Stomach (tissue), 9 donors: ENCODE results near the gene RPS13. TPM values are rescaled to one million over a fixed set of nuclear protein-coding genes. Genes with fewer than 3 reads are reported as not detected.
"Not testable (repeated sequence)": the region's sequence is repeated elsewhere in the genome, so short reads cannot be mapped to it uniquely, and the experiment has no call there.

ENCODE experiments used
- DNase-seq, 2 donors: peaks; one replicate each; pipeline versions ENCODE4 v3.0.0 to v3.0.0-alpha.2; 2013 to 2019
- H3K27ac ChIP-seq, 5 donors: fragments of 200-600 bp in 4 of 5; sonication (generic) in 4 of 5; one replicate each; pipeline ENCODE4 v1.5.1; 2013 to 2019; ENCODE audit warnings: mild to moderate bottlenecking in 1 of 5, moderate library complexity in 1 of 5
- H3K27me3 ChIP-seq, 3 donors: fragments of 200-600 bp; sonication (generic); one replicate each; pipeline ENCODE4 v1.5.1; 2017 to 2019; ENCODE audit warnings: mixed run types in 1 of 3
- H3K36me3 ChIP-seq, 4 donors: fragments of 200-600 bp; sonication (generic); 1 replicate in 3 of 4; 2 replicates in 1 of 4; pipeline ENCODE4 v1.5.1; 2016 to 2019
- H3K4me1 ChIP-seq, 4 donors: fragments of 200-600 bp; sonication (generic); one replicate each; pipeline ENCODE4 v1.5.1; 2016 to 2019
- H3K4me3 ChIP-seq, 4 donors: fragments of 200-600 bp; sonication (generic) in 3 of 4; one replicate each; pipeline ENCODE4 v1.5.1; 2016 to 2019; ENCODE audit warnings: mild to moderate bottlenecking in 1 of 4
- H3K9me3 ChIP-seq, 4 donors: fragments of 200-600 bp; sonication (generic); one replicate each; pipeline ENCODE4 v1.5.1; 2016 to 2019
- EP300 ChIP-seq: sonication (generic); formaldehyde crosslinking; IDR thresholded peaks from one replicate; pipeline ENCODE4 v1.6.1; 2017; ENCODE audit warnings: antibody characterized with exemption
- POLR2A ChIP-seq, 4 donors: fragments of 450-650 bp; IDR thresholded peaks; one replicate each; pipeline ENCODE4 v1.6.1; 2016; ENCODE audit warnings: antibody characterized with exemption in 4 of 4, control low read depth in 2 of 4, mild to moderate bottlenecking in 1 of 4, moderate library complexity in 1 of 4
- POLR2AphosphoS5 ChIP-seq, 3 donors: sonication (generic); formaldehyde crosslinking; IDR thresholded peaks; one replicate each; pipeline ENCODE4 v1.6.1; 2016; ENCODE audit warnings: antibody characterized with exemption in 3 of 3
- WGBS, 5 donors: extraction: QIAGEN DNeasy Blood & Tissue Kit in 3 of 5; methylation state at CpG; one replicate each; pipeline versions ENCODE4 v1.1.5 to v1.1.7; 2013 to 2018; 5-methylcytosine and 5-hydroxymethylcytosine counted together
- intact Hi-C: fragments of 100-400 bp; cut with DNase I; formaldehyde crosslinking; loops from one replicate; pipeline ENCODE4 v1.15.1; 2023; ENCODE audit warnings: low total_unique reads
- polyA plus RNA-seq, 3 donors: library from polyadenylated mRNA; stranded (reverse); fragments of 200-250 nt; gene quantifications; one replicate each; pipeline ENCODE4 v1.2.3, GENCODE V29; 2013
- total RNA-seq, 5 donors: library from RNA; depleted of rRNA; stranded (reverse); fragments of >200 nt; gene quantifications; one replicate each; pipeline versions ENCODE4 v1.1.0 to v1.2.3, GENCODE V29; 2014 to 2016
- TF ChIP-seq, protein P1 (sequence below), 7 experiments: fragments of 450-650 bp in 4 of 7; fragments of 200-600 bp in 3 of 7; sonication (generic) in 3 of 7; IDR thresholded peaks; one replicate each; pipeline ENCODE4 v1.5.1; 2016 to 2019; ENCODE audit warnings: antibody characterized with exemption in 7 of 7, control low read depth in 2 of 7, mild to moderate bottlenecking in 1 of 7
- donor health status: healthy with polysubstance abuse.
- donor health status: Bipolar disorder and iron deficiency.
- donor health status: healthy.

RPS13 gene
- total and polyA plus RNA-seq, 8 donors: 282 to 3,236 (median 2,060) TPM

- H3K4me1 ChIP-seq: no peaks in the 10 kb centered on the region
- H3K27ac ChIP-seq: peak overlapping the region in 1 of 5 donors; percentile 15
- peaks cover 38 to 98% (median 97%) of the 10 kb centered on the region in 4 donors for H3K36me3 ChIP-seq
- WGBS, 5 donors: 93 to 99% (median 95%) methylated on average over 6 of the region's 6 CpGs
- DNase-seq: no peak
- intact Hi-C loops: no loop called here
- no peaks in the 10 kb centered on the region for H3K27me3 ChIP-seq
- no peak overlapping the region for H3K4me3 ChIP-seq
- no peaks in the 10 kb centered on the region for H3K9me3 ChIP-seq
- TF ChIP-seq, protein P1, sequence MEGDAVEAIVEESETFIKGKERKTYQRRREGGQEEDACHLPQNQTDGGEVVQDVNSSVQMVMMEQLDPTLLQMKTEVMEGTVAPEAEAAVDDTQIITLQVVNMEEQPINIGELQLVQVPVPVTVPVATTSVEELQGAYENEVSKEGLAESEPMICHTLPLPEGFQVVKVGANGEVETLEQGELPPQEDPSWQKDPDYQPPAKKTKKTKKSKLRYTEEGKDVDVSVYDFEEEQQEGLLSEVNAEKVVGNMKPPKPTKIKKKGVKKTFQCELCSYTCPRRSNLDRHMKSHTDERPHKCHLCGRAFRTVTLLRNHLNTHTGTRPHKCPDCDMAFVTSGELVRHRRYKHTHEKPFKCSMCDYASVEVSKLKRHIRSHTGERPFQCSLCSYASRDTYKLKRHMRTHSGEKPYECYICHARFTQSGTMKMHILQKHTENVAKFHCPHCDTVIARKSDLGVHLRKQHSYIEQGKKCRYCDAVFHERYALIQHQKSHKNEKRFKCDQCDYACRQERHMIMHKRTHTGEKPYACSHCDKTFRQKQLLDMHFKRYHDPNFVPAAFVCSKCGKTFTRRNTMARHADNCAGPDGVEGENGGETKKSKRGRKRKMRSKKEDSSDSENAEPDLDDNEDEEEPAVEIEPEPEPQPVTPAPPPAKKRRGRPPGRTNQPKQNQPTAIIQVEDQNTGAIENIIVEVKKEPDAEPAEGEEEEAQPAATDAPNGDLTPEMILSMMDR (IDR thresholded peaks at IDR 0.05): no peak
- TF ChIP-seq POLR2AphosphoS5 (IDR thresholded peaks at IDR 0.05): no peak
- TF ChIP-seq EP300: no peak
- TF ChIP-seq POLR2A (IDR thresholded peaks at IDR 0.05): no peak
Observed at GRCh38 chr11:17098658-17099057, 21.2 kb upstream of the RPS13 start.

GRCh38 chr11:17098038-17098437, 20.6 kb upstream of the RPS13 start:
- Histone ChIP-seq H3K36me3 (peaks cover 38 to 98% (median 97%) of the 10 kb centered on the region in 4 donors), H3K9me3 (no peaks in the 10 kb centered on the region), H3K4me1 (no peaks in the 10 kb centered on the region), H3K27me3 (no peaks in the 10 kb centered on the region), H3K4me3 (no peak overlapping the region), H3K27ac (peak overlapping the region in 1 of 5 donors; percentile 15)
- 79 to 93% (median 88%) methylated on average over 1 of the region's 1 CpG for WGBS, 5 donors
- DNase-seq: no peak
- intact Hi-C loops: no loop called here
- TF ChIP-seq, protein P1 (IDR thresholded peaks at IDR 0.05): no peak
- TF ChIP-seq EP300 (no peak), POLR2AphosphoS5 (IDR thresholded peaks at IDR 0.05) (no peak), POLR2A (IDR thresholded peaks at IDR 0.05) (no peak)

DNA sequence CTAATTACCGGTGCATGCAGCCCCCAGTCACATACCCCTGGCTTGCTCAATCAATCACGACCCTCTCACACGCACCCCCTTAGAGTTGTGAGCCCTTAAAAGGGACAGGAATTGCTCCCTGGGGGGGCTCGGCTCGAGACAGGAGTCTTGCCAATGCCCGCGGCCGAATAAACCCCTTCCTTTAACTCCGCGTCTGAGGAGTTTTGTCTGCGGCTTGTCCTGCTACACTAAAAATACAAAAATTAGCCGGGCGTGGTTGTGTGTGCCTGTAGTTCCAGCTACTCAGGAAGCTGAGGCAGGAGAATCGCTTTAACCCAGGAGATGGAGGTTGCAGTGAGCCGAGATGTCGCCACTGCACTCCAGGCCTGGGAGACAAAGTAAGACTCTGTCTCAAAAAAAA, 8.5 kb upstream of the RPS13 start:
- WGBS, 5 donors: 57 to 67% (median 60%) methylated on average over 13 to 16 of the region's 16 CpGs
- H3K27ac ChIP-seq, H3K27me3 ChIP-seq, DNase-seq, H3K4me1 ChIP-seq, H3K4me3 ChIP-seq, intact Hi-C loops, H3K9me3 ChIP-seq: not testable (repeated sequence)
- H3K36me3 ChIP-seq: peaks cover 23 to 39% (median 35%) of the 10 kb centered on the region in 4 donors

DNA sequence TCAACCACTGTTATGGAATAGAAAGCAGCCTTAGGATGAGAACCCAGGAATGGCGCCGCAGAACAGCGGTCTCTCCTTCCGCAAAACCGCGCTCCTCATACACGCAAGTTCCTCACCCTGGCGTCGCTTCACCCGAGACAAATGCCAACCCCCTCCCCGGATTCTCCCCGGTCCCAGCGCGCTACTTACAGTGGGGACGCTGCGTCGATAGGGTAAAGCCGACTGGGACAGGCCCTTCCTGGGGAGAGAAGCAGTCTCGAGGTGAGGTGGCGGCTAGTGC, 287 bp downstream of the RPS13 start:
- TF ChIP-seq POLR2A (IDR thresholded peaks at IDR 0.05): no peak
- TF ChIP-seq, protein P1 (IDR thresholded peaks at IDR 0.05): no peak
- Histone ChIP-seq H3K4me3 (peak overlapping the region; percentile 86 to 98 (median 92)), H3K4me1 (peaks cover 26 to 45% (median 37%) of the 10 kb centered on the region in 4 donors), H3K36me3 (peaks cover 21 to 45% (median 43%) of the 10 kb centered on the region in 4 donors), H3K9me3 (no peaks in the 10 kb centered on the region), H3K27me3 (no peaks in the 10 kb centered on the region), H3K27ac (peak overlapping the region; percentile 83 to 97 (median 95))
- DNase-seq: no peak
- intact Hi-C loops: no loop called here
- WGBS, 5 donors: 0 to 1% (median 0%) methylated on average over 18 to 20 of the region's 20 CpGs

DNA sequence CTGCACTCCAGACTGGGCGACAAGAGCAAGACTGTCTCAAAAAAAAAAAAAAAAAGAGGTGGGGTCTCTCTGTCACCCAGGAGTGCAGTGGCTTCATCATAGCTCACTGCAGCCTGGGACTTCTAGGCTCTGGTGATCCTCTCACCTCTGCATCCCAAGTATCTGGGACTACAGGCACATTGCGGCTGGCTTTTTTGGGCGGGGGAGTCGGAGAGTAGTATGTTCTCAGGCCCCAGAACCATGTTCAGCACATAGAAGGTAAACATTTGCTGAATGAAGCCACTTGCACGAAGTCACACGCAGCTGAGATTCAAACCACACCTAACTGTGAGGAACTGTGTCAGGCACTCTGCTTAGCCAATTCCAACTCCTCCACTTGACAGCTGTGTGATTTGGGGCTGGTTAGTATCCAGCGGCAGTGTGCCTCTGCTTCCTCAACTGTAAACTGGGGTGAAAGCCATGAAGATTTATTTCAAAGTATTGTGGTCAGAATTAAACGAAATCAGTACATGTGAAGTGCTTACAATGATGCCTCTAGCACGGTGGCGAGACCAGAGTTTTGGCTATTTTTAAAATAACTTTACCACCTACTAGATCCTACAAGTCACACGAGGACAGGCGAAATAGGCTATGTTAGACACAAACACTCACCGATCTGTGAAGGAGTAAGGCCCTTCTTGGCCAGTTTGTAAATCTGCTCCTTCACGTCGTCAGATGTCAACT, 789 bp downstream of the RPS13 start:
- peaks cover 26 to 45% (median 37%) of the 10 kb centered on the region in 4 donors for H3K4me1 ChIP-seq
- no peak for TF ChIP-seq EP300
- TF ChIP-seq POLR2A (IDR thresholded peaks at IDR 0.05): no peak
- TF ChIP-seq, protein P1 (IDR thresholded peaks at IDR 0.05): no peak
- TF ChIP-seq POLR2AphosphoS5 (IDR thresholded peaks at IDR 0.05): no peak
- H3K27ac ChIP-seq: peak overlapping the region; percentile 83 to 97 (median 95)
- 8 to 16% (median 12%) methylated on average over 15 of the region's 15 CpGs for WGBS, 5 donors
- intact Hi-C loops: no loop called here
- H3K9me3 ChIP-seq: no peaks in the 10 kb centered on the region
- peaks cover 21 to 48% (median 47%) of the 10 kb centered on the region in 4 donors for H3K36me3 ChIP-seq
- H3K27me3 ChIP-seq: no peaks in the 10 kb centered on the region
- peak overlapping the region; percentile 86 to 98 (median 92) for H3K4me3 ChIP-seq
- DNase-seq: peak in 1 of 2 donors; percentile 54
